Left cardiac atrium (tissue), 4 donors: ENCODE data around the gene ADGRB2. TPM values are rescaled to one million over a fixed set of nuclear protein-coding genes. Genes with fewer than 3 reads are reported as not detected.
A peak's percentile ranks its signal among the peaks of the same experiment; 100 is the strongest.

Experiments
- ATAC-seq, 2 donors: fragments of 200-7000 bp; cut with Tn5 transposase; one replicate each; pipeline ENCODE4 v1.9.1; 2020; ENCODE audit warnings: mild to moderate bottlenecking in 2 of 2, moderate library complexity in 2 of 2
- DNase-seq: peaks from one replicate; pipeline ENCODE4 v3.0.0-alpha.2; 2020
- intact Hi-C, 2 donors: fragments of 100-400 bp; cut with DNase I; formaldehyde crosslinking; loops; one replicate each; pipeline versions ENCODE4 v1.14.1 to v1.15.1; 2022 to 2023
- long read RNA-seq: library from polyadenylated mRNA; unstranded; transcript quantifications from one replicate; pipeline ENCODE4 v2.0.0, GENCODE V29; 2021
- total RNA-seq, 2 donors: library from RNA; stranded (reverse); fragmentation: NEBNext Ultra II Directional; extraction: Animal tissue kit (Norgen Biotek cat#: 25700); gene quantifications; one replicate each; pipeline ENCODE4 v1.2.1, GENCODE V29; 2021
- donor health status: DM: no; HTN: yes; CAD: no.
- donor health status: DM: no; HTN: yes; CAD: no; lungs with severe emphysema.
- donor health status: DM: yes; HTN: yes; CAD: no.
- donor health status: Dilated cardiomyopathy.

The ADGRB2 gene, protein sequence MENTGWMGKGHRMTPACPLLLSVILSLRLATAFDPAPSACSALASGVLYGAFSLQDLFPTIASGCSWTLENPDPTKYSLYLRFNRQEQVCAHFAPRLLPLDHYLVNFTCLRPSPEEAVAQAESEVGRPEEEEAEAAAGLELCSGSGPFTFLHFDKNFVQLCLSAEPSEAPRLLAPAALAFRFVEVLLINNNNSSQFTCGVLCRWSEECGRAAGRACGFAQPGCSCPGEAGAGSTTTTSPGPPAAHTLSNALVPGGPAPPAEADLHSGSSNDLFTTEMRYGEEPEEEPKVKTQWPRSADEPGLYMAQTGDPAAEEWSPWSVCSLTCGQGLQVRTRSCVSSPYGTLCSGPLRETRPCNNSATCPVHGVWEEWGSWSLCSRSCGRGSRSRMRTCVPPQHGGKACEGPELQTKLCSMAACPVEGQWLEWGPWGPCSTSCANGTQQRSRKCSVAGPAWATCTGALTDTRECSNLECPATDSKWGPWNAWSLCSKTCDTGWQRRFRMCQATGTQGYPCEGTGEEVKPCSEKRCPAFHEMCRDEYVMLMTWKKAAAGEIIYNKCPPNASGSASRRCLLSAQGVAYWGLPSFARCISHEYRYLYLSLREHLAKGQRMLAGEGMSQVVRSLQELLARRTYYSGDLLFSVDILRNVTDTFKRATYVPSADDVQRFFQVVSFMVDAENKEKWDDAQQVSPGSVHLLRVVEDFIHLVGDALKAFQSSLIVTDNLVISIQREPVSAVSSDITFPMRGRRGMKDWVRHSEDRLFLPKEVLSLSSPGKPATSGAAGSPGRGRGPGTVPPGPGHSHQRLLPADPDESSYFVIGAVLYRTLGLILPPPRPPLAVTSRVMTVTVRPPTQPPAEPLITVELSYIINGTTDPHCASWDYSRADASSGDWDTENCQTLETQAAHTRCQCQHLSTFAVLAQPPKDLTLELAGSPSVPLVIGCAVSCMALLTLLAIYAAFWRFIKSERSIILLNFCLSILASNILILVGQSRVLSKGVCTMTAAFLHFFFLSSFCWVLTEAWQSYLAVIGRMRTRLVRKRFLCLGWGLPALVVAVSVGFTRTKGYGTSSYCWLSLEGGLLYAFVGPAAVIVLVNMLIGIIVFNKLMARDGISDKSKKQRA (N-terminal part only)
- 10 to 100 TPM; 14.0 to 18.7 TPM for total RNA-seq
- long read RNA-seq, partial matches to known transcripts, result 17 of 23 reads
- long read RNA-seq, other reads (novel, unspliced or antisense), result 6 of 23 reads

DNA sequence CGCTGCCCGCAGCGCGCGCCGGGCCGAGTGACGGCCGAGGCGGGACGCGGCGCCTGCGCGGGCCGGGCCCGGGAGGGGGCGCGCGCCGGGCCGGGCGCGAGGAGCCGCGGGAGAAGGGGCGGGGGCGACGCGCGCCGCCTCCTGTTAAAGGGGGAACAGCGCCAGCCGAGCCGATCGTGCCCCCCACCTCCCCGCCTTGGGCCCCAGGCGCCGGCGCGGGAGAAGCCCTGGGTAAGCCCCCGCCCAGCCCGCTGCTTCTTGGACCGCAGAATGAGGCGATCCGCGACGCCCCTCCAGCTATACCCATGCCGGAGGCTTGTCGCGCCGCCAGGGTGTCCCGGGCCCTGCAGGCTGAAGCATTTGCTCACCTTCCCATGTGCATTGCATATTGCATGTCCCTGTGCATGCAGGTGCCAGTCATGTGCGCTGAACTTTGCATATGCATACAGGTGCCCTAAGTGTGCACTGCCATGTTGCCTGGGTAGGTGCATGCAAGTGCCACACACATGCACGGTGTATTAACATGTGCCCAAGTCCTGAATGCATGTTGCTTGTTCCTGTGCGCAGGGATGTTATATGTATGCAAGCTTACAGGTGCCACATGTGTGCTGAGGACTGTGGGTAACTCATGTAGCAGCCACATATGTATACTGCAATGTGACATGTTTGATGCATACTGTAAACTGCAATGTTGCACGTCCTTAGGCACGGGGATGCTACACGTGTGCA lies at the start of gene ADGRB2:
ADGRB2 (minus strand) TSS at position 29 of the 729 bp plus-strand sequence. CDS start 7,119 bp downstream, outside the sequence.
- DNase-seq (no peak), ATAC-seq (peak in 1 of 2 donors; percentile 44)
- intact Hi-C loops, result no loop called here

DNA sequence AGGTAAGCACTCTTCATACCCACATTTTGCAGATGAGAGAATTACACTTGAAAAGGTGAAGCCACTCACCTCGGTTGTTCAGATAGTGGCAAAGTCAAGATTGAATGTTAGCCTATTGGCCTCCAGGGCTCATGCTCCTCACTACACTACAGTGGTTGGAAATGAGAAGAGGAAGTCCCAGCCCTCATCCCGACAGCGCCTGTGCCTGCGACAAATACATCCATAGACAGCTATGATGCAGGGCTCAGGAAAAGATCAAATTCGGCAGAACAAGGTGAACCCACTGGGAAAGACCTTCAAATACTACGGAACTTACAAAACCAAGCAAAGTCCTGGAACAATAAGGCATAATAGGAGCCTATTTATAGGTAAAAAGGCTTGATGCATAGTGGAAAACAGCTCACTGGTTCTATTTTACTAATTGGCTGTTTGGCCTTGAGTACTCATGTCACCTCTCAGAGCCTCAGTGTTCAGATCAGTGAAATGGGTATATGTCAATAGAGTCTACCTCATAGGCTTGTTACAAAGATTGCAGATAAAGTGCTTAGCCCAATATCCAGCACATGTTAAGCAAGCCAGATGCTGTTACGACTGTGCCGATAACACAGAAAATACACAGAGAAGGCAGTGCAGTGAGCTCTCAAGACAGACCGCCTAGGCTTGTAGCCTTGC lies 48.2 kb upstream of the ADGRB2 start:
- DNase-seq, result no peak
- intact Hi-C loops, result loop anchor here in 1 of 2 donors (5.0 to 10.0 kb wide), 2 partner anchors 93 to 150 kb away; no protein-coding TSS in a partner anchor
- no peak for ATAC-seq

DNA sequence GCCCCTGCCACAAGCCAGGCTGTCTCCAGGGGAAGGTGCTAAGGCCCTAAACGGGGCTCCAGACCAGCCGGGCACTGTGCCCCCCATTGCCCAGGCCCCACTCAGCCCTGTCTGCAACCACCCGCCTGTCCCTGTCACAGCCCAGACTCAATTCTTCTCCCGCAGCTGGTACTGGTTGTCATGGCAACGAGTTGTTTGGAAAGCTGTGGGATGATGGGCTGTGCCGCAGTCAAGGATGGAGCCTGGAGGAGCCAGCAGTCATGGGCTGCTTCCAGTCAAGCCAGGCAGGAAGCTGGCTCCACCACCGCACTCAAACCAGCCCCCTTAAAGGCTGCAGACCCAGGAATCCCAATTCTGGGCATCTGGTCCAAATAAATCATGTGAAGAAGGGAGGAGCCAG lies 47.5 kb upstream of the ADGRB2 start:
- intact Hi-C loops, result loop anchor here in 1 of 2 donors (5.0 to 10.0 kb wide), 2 partner anchors 93 to 151 kb away; no protein-coding TSS in a partner anchor
- ATAC-seq (peak in 1 of 2 donors; percentile 10), DNase-seq (no peak)

DNA sequence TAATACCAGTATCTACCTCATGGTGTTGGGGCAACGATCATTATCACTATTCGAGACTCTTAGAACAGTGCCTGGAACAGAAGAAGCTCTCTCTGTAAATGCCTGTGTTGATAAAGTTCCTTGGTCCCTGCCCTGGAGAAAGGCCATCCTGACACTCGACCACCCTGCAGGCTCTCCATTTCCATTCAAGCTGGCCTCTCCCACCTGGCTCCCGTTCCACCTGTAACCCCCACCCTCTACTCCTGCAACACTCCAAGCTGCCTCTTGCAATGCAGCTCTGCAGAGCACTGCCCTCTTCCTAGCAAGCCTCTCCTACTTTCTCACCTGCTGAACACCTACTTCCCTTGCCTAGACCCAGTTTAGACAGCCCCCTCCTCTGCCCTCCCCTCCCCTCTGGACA lies 45.6 kb upstream of the ADGRB2 start:
- no peak for DNase-seq
- intact Hi-C loops, result loop anchor here in 1 of 2 donors (5.0 to 10.0 kb wide), 2 partner anchors 95 to 153 kb away; no protein-coding TSS in a partner anchor
- ATAC-seq, result no peak

DNA sequence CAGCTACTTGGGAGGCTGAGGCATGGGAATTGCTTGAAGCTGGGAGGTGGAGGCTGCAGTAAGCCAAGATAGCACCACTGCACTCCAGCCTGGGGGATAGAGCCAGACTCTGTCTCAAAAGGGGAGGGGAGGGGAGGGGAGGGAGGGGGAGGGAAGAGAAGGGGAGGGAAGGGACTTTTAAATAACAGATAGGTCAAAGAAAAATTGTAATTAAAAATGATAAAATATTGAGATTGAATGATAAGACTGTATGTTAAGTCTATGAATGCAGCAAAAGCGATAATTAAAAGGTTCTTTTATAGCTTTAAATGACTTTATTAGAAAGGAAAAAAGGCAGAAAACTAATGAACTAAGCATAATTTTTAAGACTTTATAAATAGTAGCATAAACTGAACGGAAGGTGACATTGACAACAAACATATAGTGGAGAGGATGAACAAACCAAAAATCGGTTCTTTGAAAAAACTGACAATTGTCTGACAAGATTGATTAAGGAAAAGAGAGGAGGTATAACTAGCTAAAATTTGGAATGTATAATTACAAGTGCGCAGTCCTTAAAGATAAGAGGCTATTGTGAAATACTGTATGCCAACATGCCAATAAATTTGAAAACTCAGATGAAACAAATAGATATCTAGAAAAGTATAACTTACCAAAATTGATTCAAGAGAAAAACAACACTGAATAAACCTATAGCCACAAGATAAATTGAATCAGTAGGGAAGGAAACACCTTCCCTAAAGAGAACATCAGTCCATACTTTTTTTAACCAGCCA lies 43.3 kb upstream of the ADGRB2 start:
- DNase-seq, result no peak
- no peak for ATAC-seq
- intact Hi-C loops, result no loop called here

DNA sequence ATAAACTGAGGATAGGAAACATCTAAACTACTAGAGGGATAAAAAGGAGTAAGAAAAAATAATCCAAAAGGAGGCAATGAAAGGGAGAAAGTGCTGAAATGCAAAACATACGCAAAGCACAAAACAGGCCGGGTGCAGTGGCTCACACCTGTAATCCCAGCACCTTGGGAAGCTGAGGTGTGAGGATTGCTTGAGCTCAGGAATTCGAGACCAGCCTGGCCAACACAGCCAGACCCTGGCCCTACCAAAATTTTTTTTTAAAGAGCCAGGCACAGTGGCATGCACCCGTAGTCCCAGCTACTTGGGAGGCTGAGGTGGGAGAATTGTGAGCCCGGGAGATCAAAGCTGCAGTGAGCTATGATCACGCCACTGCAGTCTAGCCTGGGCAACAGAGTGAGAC lies 41.2 kb upstream of the ADGRB2 start:
- ATAC-seq (no peak), DNase-seq (no peak)
- intact Hi-C loops, result no loop called here

DNA sequence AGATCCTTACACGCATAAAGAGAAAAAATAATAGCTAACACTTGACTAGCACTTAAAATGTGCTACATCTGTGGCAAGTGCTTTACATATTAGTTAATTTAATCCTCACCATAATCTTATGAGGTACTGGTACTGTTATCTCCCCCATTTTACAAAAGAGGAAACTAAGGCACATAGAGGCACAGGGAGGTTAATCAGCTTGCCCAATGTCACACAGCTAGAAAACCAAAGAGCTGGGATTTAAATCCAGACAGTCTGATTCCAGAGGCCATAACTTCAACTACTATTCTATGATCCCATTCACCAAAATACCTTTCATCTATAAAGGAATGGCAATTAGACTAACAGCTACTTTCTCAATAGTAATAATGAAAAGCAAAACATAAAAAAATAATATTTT lies 40.0 kb upstream of the ADGRB2 start:
- no peak for DNase-seq
- no peak for ATAC-seq
- intact Hi-C loops, result no loop called here

DNA sequence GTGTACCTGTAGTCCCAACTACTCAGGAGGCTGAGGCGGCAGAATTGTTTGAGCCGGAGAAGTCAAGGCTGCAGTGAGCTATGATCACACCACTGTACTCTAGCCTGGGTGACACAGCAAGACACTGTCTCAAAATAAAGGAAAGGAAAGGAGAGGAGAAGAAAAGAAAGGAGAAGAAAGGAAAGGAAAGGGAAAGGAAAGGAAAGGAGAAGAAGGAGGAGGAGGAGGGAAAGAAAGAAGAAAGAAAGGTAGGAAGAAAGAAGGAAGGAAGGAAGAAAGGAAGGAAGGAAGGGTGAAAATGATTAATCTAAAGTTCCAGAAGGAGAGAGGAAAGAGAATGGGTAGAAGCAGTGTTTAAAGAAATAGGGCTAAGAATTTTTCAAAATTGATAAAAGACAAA lies 39.5 kb upstream of the ADGRB2 start:
- ATAC-seq (no peak), DNase-seq (no peak)
- intact Hi-C loops, result no loop called here

DNA sequence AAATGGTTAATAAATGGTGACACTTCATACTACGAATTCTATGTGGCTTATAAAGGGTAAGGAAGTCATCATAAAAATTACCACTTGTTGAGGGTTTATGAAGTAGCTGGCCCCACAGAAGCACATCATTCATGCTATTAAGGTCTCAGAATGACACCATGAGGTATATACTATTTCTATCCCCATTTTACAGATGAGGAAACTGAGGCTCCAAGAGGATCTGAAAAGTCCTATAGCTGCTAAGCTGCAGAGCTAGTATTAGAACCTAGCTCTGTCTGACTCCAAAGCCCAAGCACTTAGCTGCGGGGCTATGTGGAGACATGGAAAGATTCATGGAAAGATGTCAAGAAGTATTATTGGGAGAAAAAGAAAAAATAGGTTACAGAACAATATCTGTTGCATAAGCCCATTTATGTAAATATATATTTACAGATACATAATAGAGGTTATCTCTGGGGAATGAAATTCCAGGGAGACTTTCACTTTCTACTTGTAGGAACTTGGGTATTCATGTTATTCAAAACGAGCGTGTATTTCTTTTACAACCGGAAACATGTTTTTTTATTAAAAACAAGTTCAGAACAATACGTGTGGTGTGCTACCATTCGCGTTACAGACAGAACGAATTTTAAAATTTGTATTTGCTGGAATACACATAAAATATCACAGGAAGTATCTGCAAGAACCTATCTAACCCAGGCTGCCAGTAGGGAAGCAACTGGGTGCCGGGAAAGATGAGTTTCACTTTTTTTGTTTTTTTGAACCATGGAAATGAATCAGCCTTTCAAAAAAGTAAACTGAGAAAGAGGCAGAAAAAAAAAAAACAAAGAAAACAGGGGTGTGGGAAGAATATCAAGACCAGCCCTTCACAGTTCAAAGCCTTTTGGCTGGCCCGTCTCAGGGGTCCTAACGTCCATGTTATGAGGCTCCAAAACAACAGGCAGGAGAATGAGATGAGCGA lies 38.3 kb upstream of the ADGRB2 start:
- intact Hi-C loops, result no loop called here
- ATAC-seq, result no peak

DNA sequence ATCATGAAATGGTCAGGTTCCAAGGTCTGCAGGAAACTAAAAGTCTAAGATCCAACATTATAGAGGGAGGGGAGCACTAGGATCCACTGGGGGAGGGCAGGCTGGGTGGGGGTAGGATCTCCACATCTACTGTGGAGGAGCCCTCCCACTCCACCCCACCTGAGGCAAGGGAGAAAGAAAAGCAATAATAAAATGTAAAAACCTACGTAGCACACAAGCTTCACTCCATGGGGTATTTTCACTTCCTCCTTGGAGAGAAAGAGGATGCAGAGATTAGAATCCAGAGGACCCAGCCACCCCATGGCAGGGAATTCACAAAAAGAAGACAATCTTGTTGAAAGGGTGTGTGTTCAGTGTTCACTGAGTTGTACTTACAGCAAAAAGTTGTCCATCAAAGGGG lies 37.3 kb upstream of the ADGRB2 start:
- intact Hi-C loops, result no loop called here
- DNase-seq (no peak), ATAC-seq (no peak)

More for the DNA sequence above, 38.3 kb upstream of the ADGRB2 start:
- DNase-seq, result no peak

DNA sequence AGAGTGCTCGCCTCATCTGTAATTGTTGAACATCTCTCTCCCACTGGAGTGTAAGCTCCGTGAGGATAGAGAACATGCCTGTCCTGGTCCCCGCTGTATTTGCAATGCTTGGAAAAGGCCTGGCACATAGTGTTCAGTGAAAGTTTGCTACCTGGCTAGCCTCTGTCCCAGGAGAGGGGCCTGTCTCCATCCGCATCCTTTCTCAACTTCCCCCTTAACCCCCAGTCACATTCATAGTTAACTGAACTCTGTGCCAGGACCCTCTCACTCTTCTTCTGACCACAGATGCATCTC lies 36.5 kb upstream of the ADGRB2 start:
- intact Hi-C loops, result no loop called here
- ATAC-seq, result no peak

DNA sequence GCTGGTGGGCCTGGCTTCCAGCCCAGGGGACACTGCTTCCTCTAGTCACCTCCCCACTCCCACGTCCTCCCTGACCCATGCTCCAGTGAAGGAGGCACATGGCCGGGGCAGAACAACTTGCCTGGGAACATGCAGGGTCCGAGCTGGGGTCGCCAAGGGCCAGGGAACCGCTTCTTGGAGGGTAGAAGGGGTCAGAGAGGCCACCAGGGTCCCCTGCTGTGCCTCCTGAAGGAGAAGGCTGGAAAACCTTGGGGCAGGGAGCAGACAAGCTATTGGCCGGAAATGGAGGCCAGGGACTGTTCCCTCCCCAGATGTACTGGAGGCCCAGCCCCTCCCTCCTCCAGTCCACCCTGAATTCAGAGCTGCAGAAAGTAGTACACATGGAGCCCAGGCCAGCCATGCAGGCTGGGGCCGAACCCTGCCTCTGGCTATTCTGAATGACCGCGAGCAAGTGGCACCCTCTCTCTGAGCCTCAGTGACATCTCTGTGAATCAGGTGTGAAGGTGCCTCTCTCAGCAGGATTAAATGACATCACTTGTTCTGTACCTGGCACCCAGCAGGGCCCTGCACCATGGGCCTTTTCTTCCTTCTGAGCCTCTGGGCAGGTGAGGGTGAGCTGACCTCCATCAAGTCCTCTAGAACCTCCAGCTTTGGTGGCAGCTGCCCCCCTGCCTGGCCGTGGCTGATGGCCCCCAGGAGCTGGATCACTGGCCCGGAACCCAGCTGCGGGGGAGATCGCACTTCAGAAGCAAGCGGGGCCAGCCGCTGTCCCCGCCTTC lies 35.9 kb upstream of the ADGRB2 start:
- DNase-seq, result no peak
- intact Hi-C loops, result loop anchor here in 1 of 2 donors (10.0 kb wide), 1 partner anchor 165 kb away; no protein-coding TSS in a partner anchor
- no peak for ATAC-seq

More for the DNA sequence above, 36.5 kb upstream of the ADGRB2 start:
- no peak for DNase-seq

DNA sequence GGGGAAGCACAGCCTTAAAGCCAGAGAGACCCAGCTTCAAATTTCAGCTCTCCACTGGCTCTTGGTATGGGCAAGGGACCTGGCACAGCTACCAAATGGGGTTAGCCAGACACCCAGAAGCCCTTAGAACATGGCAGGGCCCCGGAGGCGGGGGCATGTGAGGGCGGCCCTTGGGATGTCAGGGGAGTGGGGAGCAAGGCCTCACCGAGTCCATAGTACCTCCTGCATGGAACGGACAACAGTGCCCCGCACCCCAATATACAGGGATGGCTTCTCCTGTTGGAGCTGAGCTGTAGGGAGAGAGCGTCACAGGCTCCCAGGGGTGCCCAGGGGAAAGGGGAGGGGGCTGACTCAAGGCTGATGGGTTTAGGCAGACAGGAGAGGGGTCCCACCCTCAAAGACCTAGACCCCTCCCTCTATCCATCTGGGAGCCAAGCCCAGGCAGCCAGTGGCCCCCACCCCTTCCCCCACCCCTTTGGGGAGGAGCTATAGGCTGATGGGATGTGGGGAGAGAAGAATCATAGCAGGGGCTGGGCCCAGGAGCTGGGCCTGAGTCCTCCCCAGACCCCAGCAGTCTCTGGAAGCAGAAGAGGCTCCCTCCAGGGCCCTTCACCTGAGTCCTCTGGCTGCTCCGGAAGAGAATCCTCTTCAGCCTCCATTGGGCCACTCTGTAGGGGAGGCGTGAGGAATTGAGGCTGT lies 35.2 kb upstream of the ADGRB2 start:
- intact Hi-C loops, result loop anchor here in 1 of 2 donors (10.0 kb wide), 1 partner anchor 165 kb away; no protein-coding TSS in a partner anchor
- DNase-seq, result no peak
- no peak for ATAC-seq

DNA sequence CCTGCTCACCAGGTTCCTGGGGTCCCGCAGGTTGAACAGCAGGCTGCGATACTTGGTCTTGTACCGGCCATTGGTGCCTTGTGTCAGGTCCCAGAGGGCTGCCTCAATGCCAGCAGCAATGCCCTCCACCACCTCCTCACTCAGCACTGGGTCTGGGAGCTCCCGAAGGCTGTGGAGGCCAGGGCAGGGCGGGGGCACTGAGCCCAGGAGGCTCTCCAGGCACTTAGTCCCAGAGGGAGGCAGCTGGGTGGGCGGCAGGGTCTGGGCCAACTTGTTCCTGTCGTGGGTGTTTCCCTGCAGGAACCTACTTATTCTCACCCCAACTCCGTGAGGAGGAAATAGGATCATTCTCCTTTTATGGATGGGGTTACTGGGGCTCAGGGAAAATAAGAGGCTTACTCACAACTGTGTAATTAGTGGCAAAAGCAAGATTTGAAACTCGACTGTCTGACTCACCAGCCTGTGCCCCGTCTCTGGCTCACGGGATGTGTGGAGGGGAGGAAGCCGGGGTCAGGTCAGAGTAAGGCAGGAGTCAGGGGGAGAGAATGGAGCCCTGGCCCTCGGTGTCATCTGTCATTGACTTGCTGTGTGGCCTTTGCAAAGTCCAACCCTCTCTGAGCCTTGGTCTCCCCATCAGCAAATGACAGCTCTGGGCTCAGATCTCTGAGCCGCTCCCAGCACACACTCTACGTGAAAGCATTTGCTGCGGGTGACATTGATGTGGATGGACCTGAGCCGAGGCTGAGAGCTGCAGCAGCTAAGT lies 34.5 kb upstream of the ADGRB2 start:
- intact Hi-C loops, result loop anchor here in 1 of 2 donors (10.0 kb wide), 1 partner anchor 166 kb away; no protein-coding TSS in a partner anchor
- DNase-seq (no peak), ATAC-seq (peak in 1 of 2 donors; percentile 51)
